ENCODE measurements around the gene PHLDB3. TPM values are rescaled to one million over a fixed set of nuclear protein-coding genes. Genes with fewer than 3 reads are reported as not detected.

Gene PHLDB3
- total and polyA plus RNA-seq, 2 of the 13 experiments (the other 11 are each of a cell fraction or from before 2014, with no cell fraction given): 11.3 to 14.5 TPM

DNA sequence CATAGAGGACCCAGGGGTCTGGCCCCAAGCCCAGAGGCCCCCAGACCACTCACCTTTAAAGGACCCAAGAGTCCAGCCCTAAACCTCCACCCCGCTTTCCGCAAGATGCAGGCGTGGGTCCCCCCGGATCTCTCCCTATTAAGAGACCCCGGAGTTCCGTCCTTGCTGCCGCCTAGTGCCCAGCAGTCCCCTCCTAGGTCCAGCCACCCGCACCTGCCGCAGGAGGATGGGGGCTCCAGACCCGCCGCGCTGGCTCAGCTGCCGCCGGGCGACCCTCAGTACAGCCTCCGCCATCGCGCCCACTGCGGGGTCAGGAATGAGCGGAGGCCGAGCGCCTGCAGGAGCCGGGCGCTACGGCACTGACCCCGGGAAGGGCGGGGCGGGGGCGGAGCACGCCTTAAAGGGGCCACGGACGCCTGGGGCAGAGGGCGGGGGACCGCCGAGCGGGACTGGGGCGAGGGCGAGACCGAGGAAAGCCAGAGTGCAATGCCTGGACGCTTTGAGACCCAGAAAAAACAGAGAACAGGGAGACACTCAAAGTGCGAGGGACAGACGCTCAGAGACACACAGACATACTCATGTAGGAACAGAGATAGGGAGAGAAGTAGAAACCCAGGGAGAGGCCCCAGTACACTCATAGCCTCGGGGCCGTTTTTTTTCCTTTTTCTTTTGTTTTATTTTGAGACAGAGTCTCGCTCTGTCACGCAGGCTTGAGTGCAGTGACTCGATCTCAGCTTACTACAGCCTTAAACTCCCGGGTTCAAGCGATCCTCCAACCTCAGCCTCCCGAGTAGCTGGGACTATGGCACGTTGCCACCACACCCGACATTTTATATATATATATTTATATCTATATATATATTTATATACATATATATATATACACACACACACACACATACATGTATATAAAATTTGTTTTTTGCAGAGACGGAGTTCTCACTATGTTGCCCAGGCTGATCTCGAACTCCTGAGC, 22.6 kb upstream of the PHLDB3 start, which contains the start of gene ETHE1 (continued):
- TF ChIP-seq ZKSCAN8 (CRISPR knock-in tag; IDR thresholded peaks at IDR 0.05; ENCODE audit: borderline replicate concordance) (peak; percentile 41; the same call in 1 of the 2 replicates), NAIF1 (CRISPR knock-in tag; IDR thresholded peaks at IDR 0.05; ENCODE audit: borderline replicate concordance) (peak; percentile 47; the same call in 1 of the 2 replicates), ZMYM2 (CRISPR knock-in tag; IDR thresholded peaks at IDR 0.05) (no peak), LCORL (IDR thresholded peaks at IDR 0.05) (no peak), LCORL (CRISPR knock-in tag; IDR thresholded peaks at IDR 0.05) (peak; percentile 46; the same call in 1 of the 2 replicates), MED13 (CRISPR knock-in tag; IDR thresholded peaks at IDR 0.05) (no peak), SP5 (CRISPR knock-in tag; IDR thresholded peaks at IDR 0.05; ENCODE audit: borderline replicate concordance, low read depth) (peak; percentile 99), ZKSCAN5 (CRISPR knock-in tag; IDR thresholded peaks at IDR 0.05) (no peak), BHLHE40 (IDR thresholded peaks at IDR 0.05; ENCODE audit: low read length) (no peak), HMG20B (CRISPR knock-in tag; conservative IDR thresholded peaks at IDR 0.05) (0 out of 2 replicates have a peak, but pooled peaks have one; percentile 14), ZFP36 (IDR thresholded peaks at IDR 0.05; ENCODE audit: borderline replicate concordance, low read depth, low read length, partially characterized antibody) (no peak), ZSCAN21 (CRISPR knock-in tag; IDR thresholded peaks at IDR 0.05; ENCODE audit: borderline replicate concordance) (peak; percentile 82; the same call in 1 of the 2 replicates), ARHGAP35 (CRISPR knock-in tag; IDR thresholded peaks at IDR 0.05; ENCODE audit: borderline replicate concordance) (no peak; the same call in 1 of the 2 replicates)
- TF ChIP-seq, protein P1, sequence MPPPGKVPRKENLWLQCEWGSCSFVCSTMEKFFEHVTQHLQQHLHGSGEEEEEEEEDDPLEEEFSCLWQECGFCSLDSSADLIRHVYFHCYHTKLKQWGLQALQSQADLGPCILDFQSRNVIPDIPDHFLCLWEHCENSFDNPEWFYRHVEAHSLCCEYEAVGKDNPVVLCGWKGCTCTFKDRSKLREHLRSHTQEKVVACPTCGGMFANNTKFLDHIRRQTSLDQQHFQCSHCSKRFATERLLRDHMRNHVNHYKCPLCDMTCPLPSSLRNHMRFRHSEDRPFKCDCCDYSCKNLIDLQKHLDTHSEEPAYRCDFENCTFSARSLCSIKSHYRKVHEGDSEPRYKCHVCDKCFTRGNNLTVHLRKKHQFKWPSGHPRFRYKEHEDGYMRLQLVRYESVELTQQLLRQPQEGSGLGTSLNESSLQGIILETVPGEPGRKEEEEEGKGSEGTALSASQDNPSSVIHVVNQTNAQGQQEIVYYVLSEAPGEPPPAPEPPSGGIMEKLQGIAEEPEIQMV (CRISPR knock-in tag; IDR thresholded peaks at IDR 0.05; ENCODE audit: low read depth): no peak
